Activated naive CD8-positive, alpha-beta T cell (primary cell): ENCODE data around the gene CRKL.
A peak's percentile ranks its signal among the peaks of the same experiment; 100 is the strongest.

Source experiments
- H3K27ac Mint-ChIP-seq: one replicate; pipeline ENCODE4 v1.8.0; 2021; ENCODE audit warnings: mixed read lengths
- H3K27me3 Mint-ChIP-seq: one replicate; pipeline ENCODE4 v1.8.0; 2021; ENCODE audit warnings: mixed read lengths
- H3K36me3 Mint-ChIP-seq: one replicate; pipeline ENCODE4 v1.8.0; 2021; ENCODE audit warnings: mixed read lengths
- H3K4me1 Mint-ChIP-seq: one replicate; pipeline ENCODE4 v1.8.0; 2021; ENCODE audit warnings: low read depth, mixed read lengths
- H3K4me3 Mint-ChIP-seq: one replicate; pipeline ENCODE4 v1.8.0; 2021; ENCODE audit warnings: mild to moderate bottlenecking, mixed read lengths
- H3K9me3 Mint-ChIP-seq: one replicate; pipeline ENCODE4 v1.8.0; 2021; ENCODE audit warnings: low read depth, mixed read lengths

The CRKL gene

GRCh38 chr22:20951151-20951931 lies 34.1 kb downstream of the CRKL start:
- peaks cover 35% of the 10 kb centered on the region for H3K4me1 Mint-ChIP-seq
- no peaks in the 10 kb centered on the region for H3K9me3 Mint-ChIP-seq
- H3K27ac Mint-ChIP-seq = no peak overlapping the region
- peaks cover 1% of the 10 kb centered on the region for H3K27me3 Mint-ChIP-seq
- H3K36me3 Mint-ChIP-seq = peaks cover 3% of the 10 kb centered on the region
- no peak overlapping the region for H3K4me3 Mint-ChIP-seq

GRCh38 chr22:20951932-20952380 lies 34.7 kb downstream of the CRKL start:
- H3K27me3 Mint-ChIP-seq = peaks cover 1% of the 10 kb centered on the region
- H3K27ac Mint-ChIP-seq = no peak overlapping the region
- peaks cover 34% of the 10 kb centered on the region for H3K4me1 Mint-ChIP-seq
- H3K9me3 Mint-ChIP-seq = no peaks in the 10 kb centered on the region
- H3K4me3 Mint-ChIP-seq = no peak overlapping the region
- H3K36me3 Mint-ChIP-seq = peaks cover 3% of the 10 kb centered on the region

DNA sequence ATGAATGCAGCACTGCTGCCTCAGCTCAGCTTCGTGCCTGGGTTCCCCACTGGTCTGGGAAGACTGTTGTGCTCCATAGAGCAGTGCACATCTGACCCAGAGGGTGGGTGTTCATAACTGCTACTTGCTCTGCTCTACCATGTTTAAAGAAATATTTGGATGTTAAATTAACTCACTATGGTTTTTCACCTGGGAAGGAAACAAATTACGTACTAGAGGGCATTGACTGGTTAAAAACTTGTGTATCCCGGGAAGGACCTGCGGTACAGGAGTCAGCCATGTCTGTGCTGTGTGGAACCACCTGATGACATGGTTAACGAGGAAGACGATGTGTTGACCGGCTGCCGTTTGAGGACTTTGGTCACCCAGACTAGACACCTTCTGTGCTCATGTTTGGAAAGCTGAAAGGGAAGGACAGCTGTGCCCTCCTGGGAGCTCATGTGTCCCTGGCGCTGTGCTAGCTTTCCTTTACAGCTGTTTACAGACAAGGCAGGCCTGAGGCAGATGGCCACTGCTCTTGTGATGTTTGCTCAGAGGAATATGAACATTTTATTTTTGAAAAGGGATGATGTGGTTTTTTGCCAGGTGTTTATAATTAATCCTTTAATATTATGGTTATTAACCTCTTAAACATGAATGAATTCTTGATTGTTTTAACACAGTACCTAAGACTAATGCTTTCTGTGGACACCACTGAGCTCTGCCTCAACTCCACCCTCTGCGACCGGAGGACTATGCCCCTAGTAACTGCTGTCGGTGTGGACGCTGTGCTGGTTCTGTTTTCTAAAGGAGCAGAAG lies 35.5 kb downstream of the CRKL start:
- H3K4me1 Mint-ChIP-seq = peaks cover 28% of the 10 kb centered on the region
- H3K36me3 Mint-ChIP-seq = peaks cover 3% of the 10 kb centered on the region
- no peak overlapping the region for H3K4me3 Mint-ChIP-seq
- no peaks in the 10 kb centered on the region for H3K9me3 Mint-ChIP-seq
- peaks cover 1% of the 10 kb centered on the region for H3K27me3 Mint-ChIP-seq
- no peak overlapping the region for H3K27ac Mint-ChIP-seq

GRCh38 chr22:20953342-20953608 lies 36.1 kb downstream of the CRKL start:
- Mint-ChIP-seq H3K27me3 (peaks cover 5% of the 10 kb centered on the region), H3K4me1 (peaks cover 26% of the 10 kb centered on the region), H3K4me3 (no peak overlapping the region), H3K36me3 (peaks cover 3% of the 10 kb centered on the region), H3K27ac (no peak overlapping the region), H3K9me3 (no peaks in the 10 kb centered on the region)

GRCh38 chr22:20953668-20954500 lies 36.7 kb downstream of the CRKL start:
- Mint-ChIP-seq H3K9me3 (no peaks in the 10 kb centered on the region), H3K36me3 (peaks cover 3% of the 10 kb centered on the region), H3K4me1 (peaks cover 21% of the 10 kb centered on the region), H3K27ac (no peak overlapping the region), H3K27me3 (peaks cover 6% of the 10 kb centered on the region), H3K4me3 (no peak overlapping the region)

- Mint-ChIP-seq H3K4me1 (peaks cover 9% of the 10 kb centered on the region), H3K27ac (no peak overlapping the region)
These were observed 38.3 kb downstream of the CRKL start for GRCh38 chr22:20955548-20955947.

GRCh38 chr22:20956258-20957101 lies 39.3 kb downstream of the CRKL start:
- peak overlapping the region; percentile 72 for H3K4me3 Mint-ChIP-seq
- H3K36me3 Mint-ChIP-seq = peaks cover 3% of the 10 kb centered on the region
- no peak overlapping the region for H3K27ac Mint-ChIP-seq
- no peaks in the 10 kb centered on the region for H3K9me3 Mint-ChIP-seq
- peaks cover 10% of the 10 kb centered on the region for H3K4me1 Mint-ChIP-seq
- H3K27me3 Mint-ChIP-seq = peaks cover 8% of the 10 kb centered on the region

More at GRCh38 chr22:20955548-20955947, 38.3 kb downstream of the CRKL start:
- Mint-ChIP-seq H3K27me3 (peaks cover 8% of the 10 kb centered on the region), H3K9me3 (no peaks in the 10 kb centered on the region), H3K36me3 (peaks cover 3% of the 10 kb centered on the region), H3K4me3 (no peak overlapping the region)

GRCh38 chr22:20957102-20957682 lies 40.0 kb downstream of the CRKL start:
- Mint-ChIP-seq H3K4me1 (peaks cover 14% of the 10 kb centered on the region), H3K27ac (no peak overlapping the region), H3K9me3 (no peaks in the 10 kb centered on the region), H3K4me3 (peak overlapping the region; percentile 72), H3K27me3 (peaks cover 8% of the 10 kb centered on the region), H3K36me3 (peaks cover 3% of the 10 kb centered on the region)

GRCh38 chr22:20957683-20958431 lies 40.6 kb downstream of the CRKL start:
- H3K4me1 Mint-ChIP-seq = peaks cover 14% of the 10 kb centered on the region
- no peaks in the 10 kb centered on the region for H3K36me3 Mint-ChIP-seq
- H3K4me3 Mint-ChIP-seq = peak overlapping the region; percentile 59
- peaks cover 8% of the 10 kb centered on the region for H3K27me3 Mint-ChIP-seq
- no peak overlapping the region for H3K27ac Mint-ChIP-seq
- H3K9me3 Mint-ChIP-seq = no peaks in the 10 kb centered on the region

GRCh38 chr22:20959578-20960461 lies 42.6 kb downstream of the CRKL start:
- no peaks in the 10 kb centered on the region for H3K36me3 Mint-ChIP-seq
- peaks cover 23% of the 10 kb centered on the region for H3K4me1 Mint-ChIP-seq
- H3K4me3 Mint-ChIP-seq = no peak overlapping the region
- peaks cover 10% of the 10 kb centered on the region for H3K27me3 Mint-ChIP-seq
- no peak overlapping the region for H3K27ac Mint-ChIP-seq
- H3K9me3 Mint-ChIP-seq = no peaks in the 10 kb centered on the region

DNA sequence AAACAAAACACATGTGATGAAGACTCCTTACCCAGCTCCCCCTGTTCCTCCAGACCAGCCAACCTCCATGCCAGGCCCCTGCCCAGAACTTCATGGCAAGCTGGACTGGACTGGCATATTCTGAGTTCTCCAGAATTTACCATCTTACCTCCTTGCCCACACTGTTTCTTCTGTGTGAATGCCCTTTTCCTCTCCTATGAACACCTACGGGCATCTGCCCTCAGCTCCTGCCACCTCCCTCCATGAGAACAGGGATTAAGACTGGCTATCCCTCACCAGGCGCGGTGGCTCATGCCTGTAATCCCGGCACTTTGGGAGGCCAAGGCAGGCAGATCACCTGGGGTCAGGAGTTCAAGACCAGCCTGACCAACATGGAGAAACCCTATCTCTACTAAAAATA lies 43.4 kb downstream of the CRKL start:
- peaks cover 10% of the 10 kb centered on the region for H3K27me3 Mint-ChIP-seq
- no peaks in the 10 kb centered on the region for H3K9me3 Mint-ChIP-seq
- H3K27ac Mint-ChIP-seq = no peak overlapping the region
- no peak overlapping the region for H3K4me3 Mint-ChIP-seq
- H3K4me1 Mint-ChIP-seq = peaks cover 23% of the 10 kb centered on the region
- H3K36me3 Mint-ChIP-seq = no peaks in the 10 kb centered on the region

GRCh38 chr22:20962491-20962945 lies 45.3 kb downstream of the CRKL start:
- Mint-ChIP-seq H3K9me3 (no peaks in the 10 kb centered on the region), H3K4me1 (peaks cover 17% of the 10 kb centered on the region), H3K36me3 (no peaks in the 10 kb centered on the region), H3K27ac (no peak overlapping the region), H3K4me3 (no peak overlapping the region), H3K27me3 (peaks cover 9% of the 10 kb centered on the region)
